Measurements from ENCODE around the gene AP3M1. TPM values are rescaled to one million over a fixed set of nuclear protein-coding genes. Genes with fewer than 3 reads are reported as not detected.

AP3M1 gene, protein sequence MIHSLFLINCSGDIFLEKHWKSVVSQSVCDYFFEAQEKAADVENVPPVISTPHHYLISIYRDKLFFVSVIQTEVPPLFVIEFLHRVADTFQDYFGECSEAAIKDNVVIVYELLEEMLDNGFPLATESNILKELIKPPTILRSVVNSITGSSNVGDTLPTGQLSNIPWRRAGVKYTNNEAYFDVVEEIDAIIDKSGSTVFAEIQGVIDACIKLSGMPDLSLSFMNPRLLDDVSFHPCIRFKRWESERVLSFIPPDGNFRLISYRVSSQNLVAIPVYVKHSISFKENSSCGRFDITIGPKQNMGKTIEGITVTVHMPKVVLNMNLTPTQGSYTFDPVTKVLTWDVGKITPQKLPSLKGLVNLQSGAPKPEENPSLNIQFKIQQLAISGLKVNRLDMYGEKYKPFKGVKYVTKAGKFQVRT
- 10 to 100 TPM; 28.9 to 35.2 (median 32.4) TPM for total RNA-seq

DNA sequence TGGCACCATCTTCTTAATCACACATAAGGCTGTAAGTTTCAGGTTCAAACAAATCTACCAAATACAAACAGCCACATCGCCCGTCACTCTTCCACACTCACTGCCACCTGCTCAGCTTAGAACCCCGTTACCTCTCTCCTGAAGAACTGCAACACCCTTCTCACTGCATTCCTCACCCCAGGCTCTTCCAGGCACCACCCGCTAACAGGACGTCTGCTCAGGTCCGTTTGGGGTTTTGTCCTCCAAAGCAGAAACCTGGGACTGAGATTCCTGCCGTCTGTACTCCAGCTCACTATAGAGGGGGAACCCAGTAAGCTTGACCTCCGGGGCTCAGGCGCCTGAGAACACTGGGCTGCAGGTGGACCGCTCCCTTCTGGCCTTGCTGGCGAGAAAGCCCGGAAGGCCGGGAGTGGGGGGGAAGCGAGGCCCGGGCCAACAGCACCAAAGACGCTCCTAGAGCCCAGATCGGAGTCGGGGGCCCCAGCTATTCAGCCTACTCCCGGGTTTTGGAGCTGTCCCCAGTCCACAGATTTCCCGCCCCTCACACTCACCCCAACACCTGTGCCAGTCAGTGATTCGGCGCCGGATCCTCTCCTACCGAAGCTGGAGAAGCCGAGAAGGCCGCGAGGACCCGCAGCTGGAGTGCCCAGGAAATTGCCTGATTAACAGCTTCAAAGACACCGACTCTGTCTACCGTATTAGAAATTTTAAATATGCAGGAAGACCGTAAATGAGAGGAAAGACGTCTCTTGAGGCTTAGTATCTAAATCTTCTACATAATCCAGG lies at the start of gene AP3M1:
Gene AP3M1 (minus strand): TSS at position 625 of the 786 bp plus-strand sequence. CDS start 12,449 bp downstream, outside the sequence.
- peak within 1 kb of the TSS; percentile 83 to 90 (median 88) for H3K4me3 ChIP-seq (replicated peaks in 1 of 3)
- TF ChIP-seq, protein P1, sequence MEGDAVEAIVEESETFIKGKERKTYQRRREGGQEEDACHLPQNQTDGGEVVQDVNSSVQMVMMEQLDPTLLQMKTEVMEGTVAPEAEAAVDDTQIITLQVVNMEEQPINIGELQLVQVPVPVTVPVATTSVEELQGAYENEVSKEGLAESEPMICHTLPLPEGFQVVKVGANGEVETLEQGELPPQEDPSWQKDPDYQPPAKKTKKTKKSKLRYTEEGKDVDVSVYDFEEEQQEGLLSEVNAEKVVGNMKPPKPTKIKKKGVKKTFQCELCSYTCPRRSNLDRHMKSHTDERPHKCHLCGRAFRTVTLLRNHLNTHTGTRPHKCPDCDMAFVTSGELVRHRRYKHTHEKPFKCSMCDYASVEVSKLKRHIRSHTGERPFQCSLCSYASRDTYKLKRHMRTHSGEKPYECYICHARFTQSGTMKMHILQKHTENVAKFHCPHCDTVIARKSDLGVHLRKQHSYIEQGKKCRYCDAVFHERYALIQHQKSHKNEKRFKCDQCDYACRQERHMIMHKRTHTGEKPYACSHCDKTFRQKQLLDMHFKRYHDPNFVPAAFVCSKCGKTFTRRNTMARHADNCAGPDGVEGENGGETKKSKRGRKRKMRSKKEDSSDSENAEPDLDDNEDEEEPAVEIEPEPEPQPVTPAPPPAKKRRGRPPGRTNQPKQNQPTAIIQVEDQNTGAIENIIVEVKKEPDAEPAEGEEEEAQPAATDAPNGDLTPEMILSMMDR (IDR thresholded peaks at IDR 0.05), result no peak
- TF ChIP-seq POLR2A (IDR thresholded peaks at IDR 0.05), result no peak
- no peaks in the 10 kb centered on the region for H3K9me3 ChIP-seq
- WGBS, 2 donors, result 1% methylated on average over 21 to 29 of the region's 32 CpGs
- no peaks in the 10 kb centered on the region for H3K36me3 ChIP-seq
- H3K27ac ChIP-seq, result peak within 1 kb of the TSS; percentile 66 to 89 (median 87)
- H3K27me3 ChIP-seq, result no peaks in the 10 kb centered on the region
- peaks cover 39 to 44% of the 10 kb centered on the region in 2 donors for H3K4me1 ChIP-seq
- peak; percentile 87 to 88 for DNase-seq
- intact Hi-C loops (cut with DNase I), result no loop called here

DNA sequence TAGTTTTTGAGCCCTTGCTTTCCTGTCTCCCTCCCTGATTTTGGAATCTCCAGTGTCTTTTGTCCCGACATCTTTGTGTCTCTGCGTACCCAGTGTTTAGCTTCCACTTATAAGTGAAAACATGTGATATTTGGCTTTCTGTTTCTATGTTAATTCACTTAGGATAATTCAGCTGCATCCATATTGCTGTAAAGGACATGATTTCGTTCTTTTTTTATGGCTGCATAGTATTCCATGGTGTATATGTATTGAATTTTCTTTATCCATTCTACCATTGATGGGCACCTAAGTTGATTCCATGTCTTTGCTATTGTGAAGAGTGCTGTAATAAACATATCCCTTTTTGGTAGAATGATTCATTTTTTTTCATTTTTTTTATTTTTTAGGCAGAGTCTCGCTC lies 48.7 kb upstream of the AP3M1 start:
- no peaks in the 10 kb centered on the region for H3K4me1 ChIP-seq
- DNase-seq, result no peak
- no peaks in the 10 kb centered on the region for H3K9me3 ChIP-seq
- H3K27me3 ChIP-seq, result no peaks in the 10 kb centered on the region
- WGBS, 2 donors, result 97 to 98% methylated on average over 4 of the region's 4 CpGs
- no peaks in the 10 kb centered on the region for H3K36me3 ChIP-seq
- H3K27ac ChIP-seq, result no peak overlapping the region
- H3K4me3 ChIP-seq (replicated peaks in 1 of 3), result no peak overlapping the region
- TF ChIP-seq, protein P1 (IDR thresholded peaks at IDR 0.05), result no peak
- TF ChIP-seq POLR2A (IDR thresholded peaks at IDR 0.05), result no peak
- intact Hi-C loops (cut with DNase I), result no loop called here

DNA sequence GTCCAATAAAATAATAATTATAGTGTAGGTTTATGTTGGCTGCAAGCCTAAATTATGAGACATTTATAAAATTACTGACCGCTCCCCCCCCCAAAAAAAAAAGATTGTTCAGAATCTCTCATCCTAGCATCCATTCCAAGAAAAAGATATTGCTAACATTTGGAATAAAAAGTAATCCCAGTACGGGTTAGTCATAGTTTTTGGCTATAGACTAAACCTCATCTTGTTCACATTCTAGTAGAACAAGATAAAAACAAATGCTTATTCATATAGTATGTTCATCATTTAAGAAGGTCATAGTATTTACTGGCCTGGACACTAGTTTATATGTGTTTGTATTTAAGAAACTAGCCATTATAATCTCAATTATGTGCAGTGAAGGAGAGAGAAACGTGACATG lies 44.4 kb upstream of the AP3M1 start:
- no peak for DNase-seq
- intact Hi-C loops (cut with DNase I), result no loop called here
- no peak overlapping the region for H3K27ac ChIP-seq
- 83 to 86% methylated on average over 3 of the region's 3 CpGs for WGBS, 2 donors
- H3K4me1 ChIP-seq, result peaks cover 15 to 22% of the 10 kb centered on the region in 2 donors
- no peak for TF ChIP-seq POLR2A (IDR thresholded peaks at IDR 0.05)
- TF ChIP-seq, protein P1 (IDR thresholded peaks at IDR 0.05), result no peak
- H3K27me3 ChIP-seq, result no peaks in the 10 kb centered on the region
- no peaks in the 10 kb centered on the region for H3K9me3 ChIP-seq
- H3K4me3 ChIP-seq (replicated peaks in 1 of 3), result no peak overlapping the region
- no peaks in the 10 kb centered on the region for H3K36me3 ChIP-seq

DNA sequence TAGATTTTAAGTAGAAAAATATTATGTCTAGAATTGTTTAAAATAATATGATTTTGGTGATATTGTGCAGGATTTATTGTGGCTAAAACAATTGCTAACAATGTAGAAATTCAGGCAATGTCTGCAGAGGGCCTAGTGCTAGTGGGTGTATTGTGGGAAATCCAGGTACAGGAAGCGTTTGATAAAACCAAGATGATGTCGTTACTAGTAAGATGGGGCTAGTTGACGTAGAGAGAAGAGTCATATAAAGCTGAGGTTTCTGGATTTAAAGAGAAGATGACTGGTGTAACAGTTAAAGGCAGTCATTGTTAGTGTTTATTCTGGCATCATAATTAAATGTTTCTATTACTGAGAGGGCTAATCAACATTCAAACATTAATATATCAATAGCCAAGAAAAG lies 43.9 kb upstream of the AP3M1 start:
- DNase-seq, result no peak
- Histone ChIP-seq H3K4me1 (peaks cover 19 to 26% of the 10 kb centered on the region in 2 donors), H3K27me3 (no peaks in the 10 kb centered on the region), H3K27ac (no peak overlapping the region), H3K36me3 (no peaks in the 10 kb centered on the region), H3K9me3 (no peaks in the 10 kb centered on the region), H3K4me3 (replicated peaks in 1 of 3) (no peak overlapping the region)
- TF ChIP-seq, protein P1 (IDR thresholded peaks at IDR 0.05), result no peak
- TF ChIP-seq POLR2A (IDR thresholded peaks at IDR 0.05), result no peak
- intact Hi-C loops (cut with DNase I), result no loop called here
- WGBS, 2 donors, result 84 to 88% methylated on average over 3 of the region's 3 CpGs

DNA sequence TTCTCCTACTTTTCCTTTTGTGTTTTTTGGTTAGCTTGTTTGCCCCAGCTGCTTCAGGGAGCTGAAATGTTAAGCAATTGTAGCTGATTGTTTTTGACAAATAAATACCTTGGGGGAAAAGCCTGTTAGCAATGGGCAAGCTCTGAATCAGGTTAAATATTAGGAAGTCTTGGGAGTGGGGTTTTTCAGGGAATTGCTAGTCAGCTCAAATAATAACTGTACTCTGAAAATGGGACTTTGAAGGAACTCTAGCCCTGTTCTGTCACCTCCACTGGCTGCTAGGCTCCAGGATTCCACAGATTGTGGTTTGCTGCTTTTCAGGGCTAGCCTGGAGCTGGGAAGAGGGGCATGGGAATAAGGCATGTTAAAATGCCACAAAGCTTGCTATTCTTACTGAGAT lies 39.9 kb upstream of the AP3M1 start:
- peaks cover 24 to 30% of the 10 kb centered on the region in 2 donors for H3K4me1 ChIP-seq
- no peak for TF ChIP-seq POLR2A (IDR thresholded peaks at IDR 0.05)
- TF ChIP-seq, protein P1 (IDR thresholded peaks at IDR 0.05), result no peak
- DNase-seq, result no peak

More for the DNA sequence above, 39.9 kb upstream of the AP3M1 start:
- Histone ChIP-seq H3K36me3 (no peaks in the 10 kb centered on the region), H3K27ac (peak overlapping the region; percentile 90 to 98 (median 92)), H3K4me3 (replicated peaks in 1 of 3) (no peak overlapping the region), H3K27me3 (no peaks in the 10 kb centered on the region), H3K9me3 (no peaks in the 10 kb centered on the region)
- intact Hi-C loops (cut with DNase I), result no loop called here

All from thyroid gland (tissue), 4 donors.